ENCODE data around the gene DCLK2. TPM values are rescaled to one million over a fixed set of nuclear protein-coding genes. Genes with fewer than 3 reads are reported as not detected.

The DCLK2 gene
- polyA plus RNA-seq, 1 donor from 2014 or later, result 134 TPM

DNA sequence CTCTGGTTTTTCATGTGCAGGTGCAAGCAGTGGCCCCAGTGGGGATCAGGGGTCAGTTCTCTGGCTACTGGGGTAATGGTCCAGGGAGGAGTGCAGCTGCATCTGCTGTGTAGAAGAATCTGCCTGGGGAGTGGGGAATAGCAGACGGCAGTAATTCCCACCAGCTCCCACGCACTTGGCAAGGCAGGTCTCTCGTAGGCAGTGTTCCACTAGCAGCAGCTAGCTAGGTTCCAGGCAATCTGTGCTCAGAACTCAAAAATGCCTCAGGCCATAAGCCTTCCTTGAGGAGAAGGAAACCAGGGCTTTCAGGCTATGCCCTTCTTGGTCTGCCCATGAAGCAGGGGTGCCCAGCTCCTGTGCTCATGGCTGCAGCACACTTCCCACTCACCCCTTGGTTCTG lies 38.8 kb downstream of the DCLK2 start:
- Histone ChIP-seq H3K9ac (ENCODE audit: low read length) (no peak overlapping the region), H3F3A (ENCODE audit: insufficient read depth, low read length, poor library complexity, severe bottlenecking) (no peaks in the 10 kb centered on the region), H3K9me2 (ENCODE audit: insufficient read depth, low read length) (no peaks in the 10 kb centered on the region), H3K9me3 (ENCODE audit: low read length) (peaks cover 6% of the 10 kb centered on the region), H3K27ac (ENCODE audit: low read length) (no peak overlapping the region), H3K4me2 (ENCODE audit: low read length) (no peak overlapping the region), H3K27me3 (ENCODE audit: insufficient read depth, low read depth, low read length) (no peaks in the 10 kb centered on the region), H3K4me3 (ENCODE audit: low read length) (no peak overlapping the region), H3K79me2 (replicated peaks; ENCODE audit: insufficient read depth, low read length) (peaks cover 64% of the 10 kb centered on the region), H2AFZ (ENCODE audit: low read depth, low read length) (no peak overlapping the region), H4K20me1 (ENCODE audit: insufficient read depth) (no peaks in the 10 kb centered on the region), H3K36me3 (ENCODE audit: insufficient read depth, low read length) (no peaks in the 10 kb centered on the region)
- TF ChIP-seq MXI1 (conservative IDR thresholded peaks at IDR 0.05; ENCODE audit: poor library complexity, severe bottlenecking) (no peak), POLR2AphosphoS5 (IDR thresholded peaks at IDR 0.05) (no peak), SMC3 (conservative IDR thresholded peaks at IDR 0.05; ENCODE audit: poor library complexity) (no peak), TAF1 (IDR thresholded peaks at IDR 0.05; ENCODE audit: low read depth) (no peak), EZH2 (IDR thresholded peaks at IDR 0.05; ENCODE audit: borderline replicate concordance, insufficient read depth, low read length, poor library complexity, severe bottlenecking) (no peak), EP300 (conservative IDR thresholded peaks at IDR 0.05; ENCODE audit: poor library complexity, severe bottlenecking) (no peak)
- TF ChIP-seq, protein P1, sequence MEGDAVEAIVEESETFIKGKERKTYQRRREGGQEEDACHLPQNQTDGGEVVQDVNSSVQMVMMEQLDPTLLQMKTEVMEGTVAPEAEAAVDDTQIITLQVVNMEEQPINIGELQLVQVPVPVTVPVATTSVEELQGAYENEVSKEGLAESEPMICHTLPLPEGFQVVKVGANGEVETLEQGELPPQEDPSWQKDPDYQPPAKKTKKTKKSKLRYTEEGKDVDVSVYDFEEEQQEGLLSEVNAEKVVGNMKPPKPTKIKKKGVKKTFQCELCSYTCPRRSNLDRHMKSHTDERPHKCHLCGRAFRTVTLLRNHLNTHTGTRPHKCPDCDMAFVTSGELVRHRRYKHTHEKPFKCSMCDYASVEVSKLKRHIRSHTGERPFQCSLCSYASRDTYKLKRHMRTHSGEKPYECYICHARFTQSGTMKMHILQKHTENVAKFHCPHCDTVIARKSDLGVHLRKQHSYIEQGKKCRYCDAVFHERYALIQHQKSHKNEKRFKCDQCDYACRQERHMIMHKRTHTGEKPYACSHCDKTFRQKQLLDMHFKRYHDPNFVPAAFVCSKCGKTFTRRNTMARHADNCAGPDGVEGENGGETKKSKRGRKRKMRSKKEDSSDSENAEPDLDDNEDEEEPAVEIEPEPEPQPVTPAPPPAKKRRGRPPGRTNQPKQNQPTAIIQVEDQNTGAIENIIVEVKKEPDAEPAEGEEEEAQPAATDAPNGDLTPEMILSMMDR (IDR thresholded peaks at IDR 0.05; ENCODE audit: poor library complexity, severe bottlenecking), result no peak

DNA sequence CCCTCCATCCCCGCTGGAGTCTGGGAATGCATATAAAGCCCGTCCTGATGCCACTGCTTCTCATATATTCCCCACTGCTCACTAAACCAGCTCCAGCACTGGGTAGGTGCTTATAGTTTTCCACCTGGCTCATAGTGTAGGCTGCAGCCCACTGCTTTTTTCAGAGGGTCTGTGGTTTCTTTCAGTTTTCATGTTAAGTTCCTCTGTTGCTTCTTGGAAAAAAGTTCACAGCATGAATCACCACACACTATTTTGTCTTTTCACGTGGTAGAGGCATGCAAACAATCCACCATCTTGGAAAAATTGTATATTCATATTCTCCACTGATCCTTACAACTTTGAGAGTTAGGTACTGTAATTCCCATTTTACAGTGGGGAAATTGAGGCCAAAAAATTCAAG lies 39.4 kb downstream of the DCLK2 start:
- TF ChIP-seq SMC3 (conservative IDR thresholded peaks at IDR 0.05; ENCODE audit: poor library complexity) (no peak), POLR2AphosphoS5 (IDR thresholded peaks at IDR 0.05) (no peak), EZH2 (IDR thresholded peaks at IDR 0.05; ENCODE audit: borderline replicate concordance, insufficient read depth, low read length, poor library complexity, severe bottlenecking) (no peak)
- TF ChIP-seq, protein P2, sequence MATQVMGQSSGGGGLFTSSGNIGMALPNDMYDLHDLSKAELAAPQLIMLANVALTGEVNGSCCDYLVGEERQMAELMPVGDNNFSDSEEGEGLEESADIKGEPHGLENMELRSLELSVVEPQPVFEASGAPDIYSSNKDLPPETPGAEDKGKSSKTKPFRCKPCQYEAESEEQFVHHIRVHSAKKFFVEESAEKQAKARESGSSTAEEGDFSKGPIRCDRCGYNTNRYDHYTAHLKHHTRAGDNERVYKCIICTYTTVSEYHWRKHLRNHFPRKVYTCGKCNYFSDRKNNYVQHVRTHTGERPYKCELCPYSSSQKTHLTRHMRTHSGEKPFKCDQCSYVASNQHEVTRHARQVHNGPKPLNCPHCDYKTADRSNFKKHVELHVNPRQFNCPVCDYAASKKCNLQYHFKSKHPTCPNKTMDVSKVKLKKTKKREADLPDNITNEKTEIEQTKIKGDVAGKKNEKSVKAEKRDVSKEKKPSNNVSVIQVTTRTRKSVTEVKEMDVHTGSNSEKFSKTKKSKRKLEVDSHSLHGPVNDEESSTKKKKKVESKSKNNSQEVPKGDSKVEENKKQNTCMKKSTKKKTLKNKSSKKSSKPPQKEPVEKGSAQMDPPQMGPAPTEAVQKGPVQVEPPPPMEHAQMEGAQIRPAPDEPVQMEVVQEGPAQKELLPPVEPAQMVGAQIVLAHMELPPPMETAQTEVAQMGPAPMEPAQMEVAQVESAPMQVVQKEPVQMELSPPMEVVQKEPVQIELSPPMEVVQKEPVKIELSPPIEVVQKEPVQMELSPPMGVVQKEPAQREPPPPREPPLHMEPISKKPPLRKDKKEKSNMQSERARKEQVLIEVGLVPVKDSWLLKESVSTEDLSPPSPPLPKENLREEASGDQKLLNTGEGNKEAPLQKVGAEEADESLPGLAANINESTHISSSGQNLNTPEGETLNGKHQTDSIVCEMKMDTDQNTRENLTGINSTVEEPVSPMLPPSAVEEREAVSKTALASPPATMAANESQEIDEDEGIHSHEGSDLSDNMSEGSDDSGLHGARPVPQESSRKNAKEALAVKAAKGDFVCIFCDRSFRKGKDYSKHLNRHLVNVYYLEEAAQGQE (IDR thresholded peaks at IDR 0.05; ENCODE audit: borderline replicate concordance), result no peak
- H3K27ac ChIP-seq (ENCODE audit: low read length), result no peak overlapping the region
- no peak overlapping the region for H3K4me2 ChIP-seq (ENCODE audit: low read length)
- no peaks in the 10 kb centered on the region for H3K27me3 ChIP-seq (ENCODE audit: insufficient read depth, low read depth, low read length)
- peaks cover 7% of the 10 kb centered on the region for H3K9me3 ChIP-seq (ENCODE audit: low read length)
- H3K79me2 ChIP-seq (replicated peaks; ENCODE audit: insufficient read depth, low read length), result peaks cover 59% of the 10 kb centered on the region
- H4K20me1 ChIP-seq (ENCODE audit: insufficient read depth), result no peaks in the 10 kb centered on the region
- no peaks in the 10 kb centered on the region for H3F3A ChIP-seq (ENCODE audit: insufficient read depth, low read length, poor library complexity, severe bottlenecking)
- no peak overlapping the region for H2AFZ ChIP-seq (ENCODE audit: low read depth, low read length)
- H3K4me3 ChIP-seq (ENCODE audit: low read length), result no peak overlapping the region
- H3K9ac ChIP-seq (ENCODE audit: low read length), result no peak overlapping the region
- H3K36me3 ChIP-seq (ENCODE audit: insufficient read depth, low read length), result no peaks in the 10 kb centered on the region
- no peaks in the 10 kb centered on the region for H3K9me2 ChIP-seq (ENCODE audit: insufficient read depth, low read length)

DNA sequence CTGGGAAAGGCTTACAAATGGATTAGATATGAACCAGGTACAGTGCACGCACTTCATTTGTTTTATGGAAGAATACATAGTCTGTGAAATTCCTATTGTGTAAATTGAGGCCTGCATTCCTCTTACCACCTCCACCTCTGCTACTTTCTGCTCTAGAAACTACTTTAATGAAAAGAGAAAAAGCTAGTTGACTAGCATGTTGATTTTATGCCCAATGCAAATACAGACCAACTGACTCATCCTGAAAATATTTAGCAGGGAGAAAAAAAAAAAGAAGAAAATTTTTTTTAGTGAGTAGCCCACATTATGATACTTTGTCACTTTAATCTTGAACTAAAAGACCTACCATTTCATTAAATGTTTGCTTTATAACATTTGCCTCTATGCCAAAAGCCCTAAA lies 41.2 kb downstream of the DCLK2 start:
- Histone ChIP-seq H3K4me2 (ENCODE audit: low read length) (no peak overlapping the region), H4K20me1 (ENCODE audit: insufficient read depth) (no peaks in the 10 kb centered on the region), H3K27ac (ENCODE audit: low read length) (no peak overlapping the region), H3K9me3 (ENCODE audit: low read length) (peaks cover 11% of the 10 kb centered on the region), H3K36me3 (ENCODE audit: insufficient read depth, low read length) (peaks cover 5% of the 10 kb centered on the region), H3K9me2 (ENCODE audit: insufficient read depth, low read length) (no peaks in the 10 kb centered on the region), H3F3A (ENCODE audit: insufficient read depth, low read length, poor library complexity, severe bottlenecking) (no peaks in the 10 kb centered on the region), H3K9ac (ENCODE audit: low read length) (no peak overlapping the region), H3K79me2 (replicated peaks; ENCODE audit: insufficient read depth, low read length) (peaks cover 48% of the 10 kb centered on the region), H3K27me3 (ENCODE audit: insufficient read depth, low read depth, low read length) (no peaks in the 10 kb centered on the region), H2AFZ (ENCODE audit: low read depth, low read length) (no peak overlapping the region), H3K4me3 (ENCODE audit: low read length) (no peak overlapping the region)
- TF ChIP-seq EP300 (conservative IDR thresholded peaks at IDR 0.05; ENCODE audit: poor library complexity, severe bottlenecking), result no peak
- TF ChIP-seq TAF1 (IDR thresholded peaks at IDR 0.05; ENCODE audit: low read depth), result no peak
- TF ChIP-seq, protein P2 (IDR thresholded peaks at IDR 0.05; ENCODE audit: borderline replicate concordance), result no peak
- no peak for TF ChIP-seq EZH2 (IDR thresholded peaks at IDR 0.05; ENCODE audit: borderline replicate concordance, insufficient read depth, low read length, poor library complexity, severe bottlenecking)
- TF ChIP-seq RAD21 (conservative IDR thresholded peaks at IDR 0.05), result no peak
- TF ChIP-seq, protein P1 (IDR thresholded peaks at IDR 0.05; ENCODE audit: poor library complexity, severe bottlenecking), result no peak
- TF ChIP-seq POLR2AphosphoS5 (IDR thresholded peaks at IDR 0.05), result no peak
- no peak for TF ChIP-seq MXI1 (conservative IDR thresholded peaks at IDR 0.05; ENCODE audit: poor library complexity, severe bottlenecking)
